Measurements from ENCODE around the gene FAM180A. TPM values are rescaled to one million over a fixed set of nuclear protein-coding genes. Genes with fewer than 3 reads are reported as not detected.

FAM180A gene
- total and polyA plus RNA-seq, 8 donors: 0.08 to 5.8 (median 1.4) TPM; not detected in 4

DNA sequence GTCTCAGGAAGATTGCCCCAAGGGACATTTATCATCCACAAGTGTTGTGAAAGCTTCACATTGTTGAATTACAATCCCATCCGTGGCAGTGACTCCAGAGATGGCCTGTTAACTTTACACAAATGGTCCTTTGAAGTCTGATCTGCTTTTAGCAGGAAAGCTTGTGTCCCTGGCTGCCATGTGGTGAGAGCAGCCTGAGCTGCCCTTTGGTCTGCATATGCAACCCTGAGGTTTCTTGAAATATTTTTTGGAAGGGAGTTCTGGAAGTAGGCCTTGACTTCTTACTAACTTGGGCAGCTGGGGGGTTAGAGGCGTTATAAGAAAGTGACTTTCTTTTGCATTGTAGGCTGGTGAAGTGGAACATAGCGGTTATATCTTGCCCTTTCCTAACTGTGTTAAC, 41.3 kb upstream of the FAM180A start:
- H3K27me3 ChIP-seq: no peaks in the 10 kb centered on the region
- H3K27ac ChIP-seq: no peak overlapping the region
- TF ChIP-seq EP300 (IDR thresholded peaks at IDR 0.05): no peak
- no peak for TF ChIP-seq POLR2AphosphoS5 (IDR thresholded peaks at IDR 0.05)
- no peak for TF ChIP-seq POLR2A (IDR thresholded peaks at IDR 0.05)
- TF ChIP-seq, protein P1, sequence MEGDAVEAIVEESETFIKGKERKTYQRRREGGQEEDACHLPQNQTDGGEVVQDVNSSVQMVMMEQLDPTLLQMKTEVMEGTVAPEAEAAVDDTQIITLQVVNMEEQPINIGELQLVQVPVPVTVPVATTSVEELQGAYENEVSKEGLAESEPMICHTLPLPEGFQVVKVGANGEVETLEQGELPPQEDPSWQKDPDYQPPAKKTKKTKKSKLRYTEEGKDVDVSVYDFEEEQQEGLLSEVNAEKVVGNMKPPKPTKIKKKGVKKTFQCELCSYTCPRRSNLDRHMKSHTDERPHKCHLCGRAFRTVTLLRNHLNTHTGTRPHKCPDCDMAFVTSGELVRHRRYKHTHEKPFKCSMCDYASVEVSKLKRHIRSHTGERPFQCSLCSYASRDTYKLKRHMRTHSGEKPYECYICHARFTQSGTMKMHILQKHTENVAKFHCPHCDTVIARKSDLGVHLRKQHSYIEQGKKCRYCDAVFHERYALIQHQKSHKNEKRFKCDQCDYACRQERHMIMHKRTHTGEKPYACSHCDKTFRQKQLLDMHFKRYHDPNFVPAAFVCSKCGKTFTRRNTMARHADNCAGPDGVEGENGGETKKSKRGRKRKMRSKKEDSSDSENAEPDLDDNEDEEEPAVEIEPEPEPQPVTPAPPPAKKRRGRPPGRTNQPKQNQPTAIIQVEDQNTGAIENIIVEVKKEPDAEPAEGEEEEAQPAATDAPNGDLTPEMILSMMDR (IDR thresholded peaks at IDR 0.05): no peak
- no peak for DNase-seq
- intact Hi-C loops (cut with DNase I; ENCODE audit: low total_unique reads): no loop called here
- no peaks in the 10 kb centered on the region for H3K4me1 ChIP-seq
- 68 to 75% (median 70%) methylated on average over 3 of the region's 3 CpGs for WGBS, 5 donors
- H3K36me3 ChIP-seq: no peaks in the 10 kb centered on the region
- H3K4me3 ChIP-seq: no peak overlapping the region
- H3K9me3 ChIP-seq: no peaks in the 10 kb centered on the region

DNA sequence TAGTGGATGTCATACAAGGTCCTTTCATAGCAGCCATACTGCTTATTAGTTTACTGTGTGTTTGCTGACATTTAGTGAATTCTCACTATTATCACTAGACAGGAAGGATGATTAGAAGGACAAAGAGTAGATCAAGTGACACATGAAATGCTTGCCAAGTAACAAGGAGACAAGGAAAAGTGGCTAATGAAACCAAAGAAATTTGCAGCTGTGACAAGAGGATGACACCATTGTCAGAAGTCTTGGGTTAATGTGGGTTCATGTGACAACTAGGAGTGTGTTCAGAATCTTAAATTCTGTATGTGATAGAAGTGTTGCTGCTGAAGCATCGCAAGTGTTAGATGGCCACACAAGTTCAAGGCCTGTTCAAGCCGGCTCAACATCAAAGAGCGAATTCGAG, 40.8 kb upstream of the FAM180A start:
- DNase-seq: no peak
- H3K9me3 ChIP-seq: no peaks in the 10 kb centered on the region
- no peak overlapping the region for H3K4me3 ChIP-seq
- H3K27ac ChIP-seq: no peak overlapping the region
- no peaks in the 10 kb centered on the region for H3K4me1 ChIP-seq
- no peaks in the 10 kb centered on the region for H3K27me3 ChIP-seq
- no peaks in the 10 kb centered on the region for H3K36me3 ChIP-seq
- intact Hi-C loops (cut with DNase I; ENCODE audit: low total_unique reads): no loop called here
- 82 to 85% (median 84%) methylated on average over 4 of the region's 4 CpGs for WGBS, 5 donors
- TF ChIP-seq POLR2A (IDR thresholded peaks at IDR 0.05) (no peak), POLR2AphosphoS5 (IDR thresholded peaks at IDR 0.05) (no peak), EP300 (IDR thresholded peaks at IDR 0.05) (no peak)
- TF ChIP-seq, protein P1 (IDR thresholded peaks at IDR 0.05): no peak

DNA sequence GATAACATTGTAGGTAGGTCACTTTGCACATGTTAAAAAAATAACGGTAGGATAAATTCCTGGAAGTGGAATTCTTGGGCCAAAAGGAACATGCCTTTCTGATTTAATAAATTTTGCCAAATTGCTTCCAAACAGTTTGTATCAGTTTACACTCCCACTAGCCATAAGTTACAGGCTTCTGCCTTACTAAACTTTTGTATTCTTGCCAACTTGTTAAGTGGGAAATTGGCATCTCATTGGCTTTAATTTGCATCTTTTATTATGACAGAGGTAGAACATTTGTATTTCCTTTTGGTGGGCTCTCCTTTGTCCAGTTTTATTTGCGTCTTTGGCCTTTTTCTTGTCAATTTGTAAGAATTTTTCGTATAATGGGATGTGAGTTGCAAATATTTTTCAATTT, 38.3 kb upstream of the FAM180A start:
- H3K36me3 ChIP-seq: no peaks in the 10 kb centered on the region
- no peaks in the 10 kb centered on the region for H3K27me3 ChIP-seq
- no peaks in the 10 kb centered on the region for H3K9me3 ChIP-seq
- TF ChIP-seq POLR2A (IDR thresholded peaks at IDR 0.05) (no peak), EP300 (IDR thresholded peaks at IDR 0.05) (no peak)
- TF ChIP-seq, protein P1 (IDR thresholded peaks at IDR 0.05): no peak
- H3K4me3 ChIP-seq: no peak overlapping the region
- H3K4me1 ChIP-seq: no peaks in the 10 kb centered on the region
- no peak for DNase-seq
- intact Hi-C loops (cut with DNase I; ENCODE audit: low total_unique reads): no loop called here
- 66 to 87% (median 79%) methylated on average over 3 of the region's 3 CpGs for whole genome bisulfite sequencing, 5 donors
- no peak overlapping the region for H3K27ac ChIP-seq

DNA sequence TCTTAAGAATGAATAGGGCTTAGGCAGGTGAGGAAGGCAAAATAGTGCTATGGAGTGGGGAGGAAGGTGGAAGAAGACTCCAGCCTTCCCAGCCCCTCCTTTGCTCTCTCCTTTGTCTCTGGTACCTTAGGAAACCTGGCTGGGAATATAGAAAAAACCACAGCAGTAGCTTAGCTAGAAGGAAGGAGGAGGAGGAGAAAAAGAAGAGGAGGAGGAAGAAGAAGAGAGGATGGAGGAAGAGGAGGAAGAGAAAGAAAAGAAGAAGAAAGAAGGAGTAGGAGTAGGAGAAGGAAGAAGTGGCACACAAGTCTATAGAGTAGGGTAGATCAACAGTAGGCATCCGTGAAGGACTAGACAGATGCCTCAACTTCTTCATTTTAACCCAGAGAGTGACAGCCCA, 36.5 kb upstream of the FAM180A start:
- Histone ChIP-seq H3K4me1 (no peaks in the 10 kb centered on the region), H3K4me3 (no peak overlapping the region), H3K36me3 (no peaks in the 10 kb centered on the region), H3K27me3 (no peaks in the 10 kb centered on the region), H3K27ac (no peak overlapping the region), H3K9me3 (no peaks in the 10 kb centered on the region)
- no peak for DNase-seq
- intact Hi-C loops (cut with DNase I; ENCODE audit: low total_unique reads): no loop called here
- 67 to 91% (median 84%) methylated on average over 1 of the region's 1 CpG for WGBS, 5 donors
- TF ChIP-seq POLR2A (IDR thresholded peaks at IDR 0.05): no peak
- TF ChIP-seq POLR2AphosphoS5 (IDR thresholded peaks at IDR 0.05): no peak

DNA sequence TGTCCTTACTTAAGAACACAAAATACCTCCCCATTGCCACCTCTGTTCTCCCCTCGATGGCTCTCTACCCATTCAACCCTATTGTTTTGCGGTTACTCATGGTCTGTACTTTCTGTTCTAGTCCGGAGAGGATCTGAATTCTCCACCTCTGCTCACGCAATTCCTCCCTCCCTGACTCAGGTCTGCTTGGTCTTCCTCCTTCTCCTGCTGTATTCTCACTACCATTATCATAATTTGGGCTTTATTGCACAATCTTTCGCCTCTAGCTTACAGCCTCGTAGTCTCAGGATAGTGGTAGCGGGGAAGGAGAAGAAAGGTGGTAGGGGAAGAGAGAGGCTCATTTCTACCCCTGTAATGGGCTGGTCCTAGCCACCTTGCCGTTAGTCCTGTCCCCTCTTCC, 35.4 kb upstream of the FAM180A start:
- intact Hi-C loops (cut with DNase I; ENCODE audit: low total_unique reads): no loop called here
- no peak overlapping the region for H3K4me3 ChIP-seq
- H3K27ac ChIP-seq: no peak overlapping the region
- no peaks in the 10 kb centered on the region for H3K36me3 ChIP-seq
- TF ChIP-seq POLR2A (IDR thresholded peaks at IDR 0.05): no peak
- TF ChIP-seq, protein P1 (IDR thresholded peaks at IDR 0.05): no peak
- no peak for TF ChIP-seq POLR2AphosphoS5 (IDR thresholded peaks at IDR 0.05)
- TF ChIP-seq EP300 (IDR thresholded peaks at IDR 0.05): no peak
- no peaks in the 10 kb centered on the region for H3K4me1 ChIP-seq
- 77 to 90% (median 82%) methylated on average over 8 of the region's 8 CpGs for WGBS, 5 donors
- H3K27me3 ChIP-seq: no peaks in the 10 kb centered on the region
- no peaks in the 10 kb centered on the region for H3K9me3 ChIP-seq
- DNase-seq: no peak

Data from stomach (tissue), 9 donors.